Endothelial cell of umbilical vein (primary cell): ENCODE results near the gene NTN5. TPM values are rescaled to one million over a fixed set of nuclear protein-coding genes. Genes with fewer than 3 reads are reported as not detected.

Experiments used
- BruUV-seq: library from RNA; stranded (reverse); fragments of 400-500 nt; replicated peaks from 2 replicates; lab custom pipeline; 2021; lab: Mats Ljungman, UMichigan
- CTCF ChIA-PET: fragments of 300-600, 350-600 bp; sonication (Branson Sonifier 250); formaldehyde crosslinking; loops from one replicate; lab custom pipeline; 2021; ENCODE audit warnings: antibody characterized with exemption, inconsistent platforms; lab: Charles Lee
- POLR2A ChIA-PET: fragments of 300-600, 350-600 bp; sonication (Branson Sonifier 250); formaldehyde crosslinking; loops from one replicate; lab custom pipeline; 2021; ENCODE audit warnings: antibody characterized with exemption, inconsistent platforms; lab: Charles Lee
- DNase-seq: peaks from one replicate; pipeline ENCODE4 v3.0.0-alpha.2; 2011; ENCODE audit warnings: low read depth, low spot score
- FAIRE-seq: peaks from 2 replicates; lab custom pipeline; 2011; peaks lifted over from hg19 to GRCh38; lab: Jason Lieb, UNC
- H2AFZ ChIP-seq: 2 replicates; pipeline ENCODE4 v1.6.0; 2012; ENCODE audit warnings: low read depth, low read length, control low read depth, inconsistent platforms
- H3K27ac ChIP-seq: 2 replicates; pipeline ENCODE4 v1.5.1; 2011; ENCODE audit warnings: low read depth, mild to moderate bottlenecking, control low read depth, low read length, moderate library complexity; ENCODE audit not compliant: insufficient read depth
- H3K27me3 ChIP-seq, 2 experiments: 2 replicates each; pipeline versions ENCODE4 v1.6.0 to v1.6.1; 2011; ENCODE audit warnings: low read length in 2 of 2, mixed read lengths in 1 of 2; ENCODE audit not compliant: control insufficient read depth in 2 of 2, insufficient read depth in 2 of 2
- H3K36me3 ChIP-seq, 2 experiments: 2 replicates in 1 of 2; 3 replicates in 1 of 2; pipeline ENCODE4 v1.5.1; 2011; ENCODE audit warnings: low read length in 2 of 2, mild to moderate bottlenecking in 1 of 2, moderate library complexity in 1 of 2; ENCODE audit not compliant: control insufficient read depth in 2 of 2, insufficient read depth in 2 of 2; ENCODE audit errors: extremely low read depth in 1 of 2
- H3K4me1 ChIP-seq: 3 replicates; pipeline ENCODE4 v1.5.1; 2011; ENCODE audit warnings: mild to moderate bottlenecking, low read length; ENCODE audit not compliant: control insufficient read depth, insufficient read depth; ENCODE audit errors: extremely low read depth
- H3K4me2 ChIP-seq: 2 replicates; pipeline ENCODE4 v1.6.1; 2011; ENCODE audit warnings: low read length, control low read depth, mixed read lengths; ENCODE audit not compliant: insufficient read depth
- H3K4me3 ChIP-seq, 3 experiments: fragments of 200-600 bp in 1 of 3; sonication (generic), shearing (Covaris generic) in 1 of 3; replicated peaks in 1 of 3; 2 replicates each; pipeline ENCODE4 v1.5.1; 2011 to 2016; ENCODE audit warnings: control low read depth in 3 of 3, low read length in 3 of 3, mild to moderate bottlenecking in 2 of 3, inconsistent platforms in 1 of 3, low read depth in 1 of 3, moderate library complexity in 1 of 3; ENCODE audit not compliant: insufficient read depth in 1 of 3
- H3K79me2 ChIP-seq: 2 replicates; pipeline ENCODE4 v1.6.0; 2012; ENCODE audit warnings: low read length, inconsistent platforms; ENCODE audit not compliant: control insufficient read depth, insufficient read depth
- H3K9ac ChIP-seq: replicated peaks from 2 replicates; pipeline ENCODE3; 2011; ENCODE audit warnings: low read length, control low read depth; ENCODE audit not compliant: insufficient read depth; ENCODE audit errors: extremely low read depth
- H3K9me1 ChIP-seq: replicated peaks from 3 replicates; pipeline ENCODE4 v1.6.0; 2011; ENCODE audit warnings: mild to moderate bottlenecking, low read length; ENCODE audit not compliant: control insufficient read depth, insufficient read depth; ENCODE audit errors: extremely low read depth
- H3K9me3 ChIP-seq: replicated peaks from 2 replicates; pipeline ENCODE4 v1.5.1; 2012; ENCODE audit warnings: low read length, inconsistent platforms; ENCODE audit not compliant: control insufficient read depth, insufficient read depth
- H4K20me1 ChIP-seq: replicated peaks from 2 replicates; pipeline ENCODE3; 2011; ENCODE audit warnings: mild to moderate bottlenecking, low read length; ENCODE audit not compliant: control insufficient read depth, insufficient read depth; ENCODE audit errors: extremely low read depth
- EZH2 ChIP-seq: IDR thresholded peaks from 2 replicates; pipeline ENCODE4 v1.6.1; 2012; ENCODE audit warnings: borderline replicate concordance, low read depth, mild to moderate bottlenecking, moderate library complexity, low read length, inconsistent platforms; ENCODE audit not compliant: severe bottlenecking
- JUN ChIP-seq: IDR thresholded peaks from 2 replicates; pipeline ENCODE4 v1.6.1; 2011; ENCODE audit warnings: borderline replicate concordance, low read depth; ENCODE audit not compliant: insufficient read length, insufficient read depth
- MYC ChIP-seq: IDR thresholded peaks from one replicate; pipeline ENCODE4 v1.6.1; 2011; ENCODE audit warnings: mild to moderate bottlenecking, low read depth, low read length
- POLR2AphosphoS5 ChIP-seq: IDR thresholded peaks from 2 replicates; pipeline ENCODE4 v1.6.1; 2012; ENCODE audit warnings: low read depth, mild to moderate bottlenecking, control low read depth, low read length, moderate library complexity; ENCODE audit not compliant: insufficient read depth
- dilution Hi-C: fragments of 300-500 bp; cut with MboI; formaldehyde crosslinking; loops from one replicate; pipeline ENCODE4 v1.15.0; 2019; ENCODE audit warnings: low sequenced_read_pairs; ENCODE audit not compliant: extremely low pct_ligation_motif_present
- intact Hi-C: fragments of 100-400 bp; cut with micrococcal nuclease; formaldehyde crosslinking; loops from one replicate; pipeline ENCODE4 v1.10.0; 2022
- polyA plus RNA-seq, 4 experiments: library from polyadenylated mRNA; depleted of rRNA in 3 of 4; stranded (reverse) in 3 of 4; unstranded in 1 of 4; fragments of >200 nt; gene quantifications; 2 replicates each; pipeline versions ENCODE4 v1.2.1 to v1.2.3, GENCODE V29; 2011 to 2012; ENCODE audit warnings: missing spikeins in 1 of 4
- total RNA-seq: library from RNA; stranded (reverse); gene quantifications from 2 replicates; pipeline ENCODE4 v1.2.3, GENCODE V29; 2021
- TF ChIP-seq, protein P1 (sequence below): IDR thresholded peaks from 2 replicates; pipeline ENCODE4 v1.6.1; 2011; ENCODE audit not compliant: insufficient read depth, insufficient read length
- TF ChIP-seq, protein P2 (sequence below), 2 donors: IDR thresholded peaks; 1 replicate in 1 of 2; 2 replicates in 1 of 2; pipeline ENCODE4 v1.5.1; 2011; ENCODE audit warnings: low read length in 2 of 2, mild to moderate bottlenecking in 2 of 2, moderate library complexity in 2 of 2, control low read depth in 1 of 2, inconsistent platforms in 1 of 2, low read depth in 1 of 2; ENCODE audit not compliant: insufficient read depth in 1 of 2; ENCODE audit errors: extremely low read depth in 1 of 2

The NTN5 gene
- total and polyA plus RNA-seq, 2 donors (not counting 3 experiments of a cell fraction or from before 2014, with no cell fraction given) = 0.11 TPM; not detected in 1

DNA sequence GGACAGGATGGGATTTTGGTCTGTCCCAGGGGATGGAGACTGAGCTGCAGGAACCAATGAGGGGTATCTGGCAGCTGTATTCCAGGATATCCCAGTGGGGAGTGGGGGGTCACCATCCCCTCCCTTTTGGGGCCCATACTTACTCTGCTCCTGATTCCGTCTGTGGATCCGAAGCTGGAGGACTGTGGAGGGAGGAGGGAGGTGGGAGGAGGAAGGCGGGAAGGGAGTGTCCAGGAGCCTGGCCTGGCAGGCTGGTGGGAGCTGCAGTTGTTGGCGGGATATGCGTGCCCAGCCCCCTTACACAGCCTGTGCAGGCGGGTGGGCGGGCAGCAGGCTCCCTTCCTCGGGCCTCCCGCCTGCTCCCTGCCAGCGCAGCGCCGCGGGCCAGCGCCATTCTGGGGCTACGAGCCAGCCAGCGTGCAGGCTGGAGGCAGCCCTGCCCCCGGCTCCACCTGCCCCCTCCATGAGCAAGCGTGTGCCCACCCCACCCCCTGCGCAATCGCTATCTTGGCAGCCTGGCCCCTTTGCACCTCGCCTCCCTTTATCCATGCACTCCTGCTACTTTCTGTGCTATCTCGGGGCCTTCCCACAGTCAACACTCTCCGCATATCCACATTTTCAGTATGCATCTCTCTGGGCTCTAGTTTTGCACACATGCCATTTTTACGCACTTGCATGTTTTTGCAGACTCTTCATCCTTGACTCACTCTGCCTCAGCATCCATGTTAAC lies 43.9 kb upstream of the NTN5 start:
- H3K9me1 ChIP-seq = no peaks in the 10 kb centered on the region
- no peaks in the 10 kb centered on the region for H4K20me1 ChIP-seq
- FAIRE-seq (no peak), DNase-seq (peak; percentile 35)
- H3K36me3 ChIP-seq = peaks cover 0 to 6% of the 10 kb centered on the region in 2 experiments
- BruUV-seq = no TSS peak
- no peaks in the 10 kb centered on the region for H3K9me3 ChIP-seq
- H3K9ac ChIP-seq = no peak overlapping the region
- H3K4me1 ChIP-seq = peaks cover 15% of the 10 kb centered on the region
- TF ChIP-seq EZH2 = no peak
- no peak for TF ChIP-seq POLR2AphosphoS5
- TF ChIP-seq, protein P1, sequence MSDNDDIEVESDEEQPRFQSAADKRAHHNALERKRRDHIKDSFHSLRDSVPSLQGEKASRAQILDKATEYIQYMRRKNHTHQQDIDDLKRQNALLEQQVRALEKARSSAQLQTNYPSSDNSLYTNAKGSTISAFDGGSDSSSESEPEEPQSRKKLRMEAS = no peak
- TF ChIP-seq, protein P2, sequence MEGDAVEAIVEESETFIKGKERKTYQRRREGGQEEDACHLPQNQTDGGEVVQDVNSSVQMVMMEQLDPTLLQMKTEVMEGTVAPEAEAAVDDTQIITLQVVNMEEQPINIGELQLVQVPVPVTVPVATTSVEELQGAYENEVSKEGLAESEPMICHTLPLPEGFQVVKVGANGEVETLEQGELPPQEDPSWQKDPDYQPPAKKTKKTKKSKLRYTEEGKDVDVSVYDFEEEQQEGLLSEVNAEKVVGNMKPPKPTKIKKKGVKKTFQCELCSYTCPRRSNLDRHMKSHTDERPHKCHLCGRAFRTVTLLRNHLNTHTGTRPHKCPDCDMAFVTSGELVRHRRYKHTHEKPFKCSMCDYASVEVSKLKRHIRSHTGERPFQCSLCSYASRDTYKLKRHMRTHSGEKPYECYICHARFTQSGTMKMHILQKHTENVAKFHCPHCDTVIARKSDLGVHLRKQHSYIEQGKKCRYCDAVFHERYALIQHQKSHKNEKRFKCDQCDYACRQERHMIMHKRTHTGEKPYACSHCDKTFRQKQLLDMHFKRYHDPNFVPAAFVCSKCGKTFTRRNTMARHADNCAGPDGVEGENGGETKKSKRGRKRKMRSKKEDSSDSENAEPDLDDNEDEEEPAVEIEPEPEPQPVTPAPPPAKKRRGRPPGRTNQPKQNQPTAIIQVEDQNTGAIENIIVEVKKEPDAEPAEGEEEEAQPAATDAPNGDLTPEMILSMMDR (IDR thresholded peaks at IDR 0.05; ENCODE audit: extremely low read depth in 1 of 2, insufficient read depth in 1 of 2, low read depth in 1 of 2, low read length in 2 of 2) = no peak
- TF ChIP-seq JUN = no peak
- no peak for TF ChIP-seq MYC
- ChIA-PET CTCF (interaction anchor here (0.5 to 3.9 kb wide), 5 partner anchors 10 to 861 kb away, joined by 3 to 29 read pairs (median 3); partner anchors contain the start of gene CA11), POLR2A (interaction anchor here (0.9 kb wide), 1 partner anchor 8 kb away, joined by 8 read pairs; no protein-coding TSS in a partner anchor)
- no peaks in the 10 kb centered on the region for H3K27me3 ChIP-seq
- H3K27ac ChIP-seq = no peak overlapping the region
- peak overlapping the region; percentile 56 for H2AFZ ChIP-seq
- dilution Hi-C loops = no loop called here
- intact Hi-C loops = no loop called here
- no peaks in the 10 kb centered on the region for H3K79me2 ChIP-seq
- H3K4me3 ChIP-seq = no peak overlapping the region
- H3K4me2 ChIP-seq = no peak overlapping the region
